GM19099 (cell line): Measurements from ENCODE around the gene LIFR.

Source experiments
- POLR2A ChIP-seq: IDR thresholded peaks from 3 replicates; pipeline ENCODE4 v1.6.1; 2011; ENCODE audit warnings: low read depth; ENCODE audit not compliant: insufficient read length; ENCODE audit errors: extremely low read depth

Gene LIFR

DNA sequence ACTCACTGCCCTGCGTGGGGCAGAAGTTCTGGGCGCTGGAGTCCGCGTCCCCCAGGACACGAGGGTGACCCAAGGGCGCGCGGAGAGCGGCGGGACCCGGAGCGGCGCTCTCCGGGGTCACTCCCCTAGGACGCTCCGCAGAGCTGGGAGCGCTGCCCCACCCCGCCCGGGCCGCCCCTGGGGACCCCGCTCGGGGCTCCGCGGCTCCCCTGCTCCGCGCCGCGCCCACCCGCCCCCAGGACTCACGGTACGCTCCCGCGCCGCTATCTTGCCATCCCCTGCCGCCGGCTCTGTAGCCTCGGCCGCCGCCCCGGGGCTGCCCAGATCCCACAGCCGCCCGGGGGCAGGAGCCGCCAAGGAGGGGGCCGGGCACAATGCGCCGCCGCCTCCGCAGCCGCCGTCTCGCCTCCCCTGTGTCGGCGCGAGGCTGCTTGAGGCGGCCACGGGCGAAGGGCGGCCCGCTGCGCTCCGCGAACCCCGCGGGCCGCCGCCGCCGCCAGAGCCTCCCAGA, 303 bp downstream of the LIFR start:
- no peak for TF ChIP-seq POLR2A

DNA sequence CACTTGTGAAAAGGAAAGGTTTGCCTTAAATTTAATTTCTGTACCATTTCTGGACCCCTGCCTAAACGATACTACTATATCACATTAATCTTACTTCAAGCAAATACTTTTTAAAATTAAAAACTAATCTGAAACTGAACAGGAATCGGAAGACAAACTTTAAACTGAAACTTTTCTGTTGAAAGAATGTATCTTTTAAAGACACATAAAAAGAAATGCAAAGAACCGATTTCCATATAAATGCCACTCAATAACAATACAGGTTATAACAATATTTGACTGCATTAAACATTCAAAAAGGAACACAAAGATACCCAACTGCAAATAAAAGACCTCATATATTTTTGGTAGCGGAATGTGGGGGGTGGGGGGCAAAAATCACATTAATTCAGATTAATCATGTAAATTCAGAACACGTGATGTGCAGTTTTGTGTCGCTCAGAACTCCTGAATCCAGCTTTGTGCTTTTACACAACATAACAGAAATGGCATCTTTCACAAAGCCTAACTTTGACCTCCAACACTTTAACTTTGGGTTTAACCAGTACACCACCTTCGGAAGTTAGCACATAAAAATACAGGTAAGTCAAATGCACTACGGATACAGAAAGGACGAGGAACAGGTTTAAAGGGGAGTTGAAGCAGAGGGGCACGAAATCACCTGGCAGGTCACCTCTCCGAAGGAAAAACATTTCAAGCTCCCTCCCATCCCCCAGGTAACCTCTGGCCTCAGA, 925 bp downstream of the LIFR start:
- TF ChIP-seq POLR2A: no peak

DNA sequence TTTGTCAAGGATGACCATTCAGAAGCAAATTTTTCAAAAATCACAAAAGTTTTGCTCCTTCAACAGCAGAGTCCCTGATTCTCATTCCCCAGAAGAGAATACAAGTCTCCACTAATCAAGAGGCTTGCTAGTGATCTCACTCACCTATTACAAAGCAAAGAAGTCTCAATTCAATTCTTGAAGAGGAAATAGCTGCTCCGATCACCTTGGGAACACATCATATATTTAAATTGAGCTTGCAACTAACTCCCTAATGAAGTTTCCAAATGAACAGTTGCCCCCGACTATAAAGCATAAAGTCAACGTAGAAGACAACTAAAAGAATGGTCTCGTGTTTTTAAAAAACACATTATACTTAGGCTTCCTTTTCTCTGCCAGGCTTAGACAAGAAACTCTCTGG, 1.6 kb downstream of the LIFR start:
- no peak for TF ChIP-seq POLR2A

DNA sequence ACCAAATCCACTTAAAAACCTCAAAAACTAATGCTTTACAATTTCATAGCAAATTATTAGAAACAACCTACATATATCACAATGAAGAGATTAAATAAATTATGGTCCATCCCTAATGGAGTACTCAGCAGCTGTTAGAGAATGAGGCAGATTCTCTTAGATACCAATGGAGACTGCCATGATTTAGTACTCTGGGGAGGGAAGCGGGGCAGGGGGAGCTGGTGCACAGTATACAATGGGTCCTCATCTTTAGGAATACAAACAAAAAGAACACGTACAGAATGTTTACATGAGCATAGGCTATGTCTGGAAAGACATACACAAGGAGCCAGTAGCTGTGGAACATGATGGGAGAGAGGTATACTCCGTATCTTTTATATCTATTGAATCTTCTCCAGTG, 2.0 kb downstream of the LIFR start:
- no peak for TF ChIP-seq POLR2A

DNA sequence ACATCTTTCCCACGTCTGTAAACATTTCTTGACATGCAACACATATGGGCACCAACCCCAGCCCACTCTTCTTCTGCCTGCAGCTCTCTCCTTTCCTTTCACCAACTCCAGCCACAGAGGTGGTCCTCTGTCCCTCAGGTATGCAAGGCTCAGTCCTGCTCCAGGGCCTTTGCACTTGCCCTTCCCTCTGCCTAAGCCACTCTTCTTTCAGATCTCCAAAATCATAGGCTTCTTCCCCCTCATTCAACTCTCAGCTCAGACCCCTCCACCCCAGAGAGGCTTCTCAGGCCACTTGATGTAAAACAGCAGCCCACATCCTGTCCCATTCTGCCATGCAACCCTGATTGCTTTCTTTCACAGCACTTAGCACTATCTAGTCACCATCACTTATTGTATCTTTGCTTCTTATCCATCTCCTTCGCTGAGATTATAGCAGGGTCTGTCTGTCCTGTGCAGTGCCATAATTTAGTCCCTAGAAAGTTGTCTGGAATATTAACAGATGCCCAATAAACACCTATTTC, 3.4 kb downstream of the LIFR start:
- TF ChIP-seq POLR2A: no peak

DNA sequence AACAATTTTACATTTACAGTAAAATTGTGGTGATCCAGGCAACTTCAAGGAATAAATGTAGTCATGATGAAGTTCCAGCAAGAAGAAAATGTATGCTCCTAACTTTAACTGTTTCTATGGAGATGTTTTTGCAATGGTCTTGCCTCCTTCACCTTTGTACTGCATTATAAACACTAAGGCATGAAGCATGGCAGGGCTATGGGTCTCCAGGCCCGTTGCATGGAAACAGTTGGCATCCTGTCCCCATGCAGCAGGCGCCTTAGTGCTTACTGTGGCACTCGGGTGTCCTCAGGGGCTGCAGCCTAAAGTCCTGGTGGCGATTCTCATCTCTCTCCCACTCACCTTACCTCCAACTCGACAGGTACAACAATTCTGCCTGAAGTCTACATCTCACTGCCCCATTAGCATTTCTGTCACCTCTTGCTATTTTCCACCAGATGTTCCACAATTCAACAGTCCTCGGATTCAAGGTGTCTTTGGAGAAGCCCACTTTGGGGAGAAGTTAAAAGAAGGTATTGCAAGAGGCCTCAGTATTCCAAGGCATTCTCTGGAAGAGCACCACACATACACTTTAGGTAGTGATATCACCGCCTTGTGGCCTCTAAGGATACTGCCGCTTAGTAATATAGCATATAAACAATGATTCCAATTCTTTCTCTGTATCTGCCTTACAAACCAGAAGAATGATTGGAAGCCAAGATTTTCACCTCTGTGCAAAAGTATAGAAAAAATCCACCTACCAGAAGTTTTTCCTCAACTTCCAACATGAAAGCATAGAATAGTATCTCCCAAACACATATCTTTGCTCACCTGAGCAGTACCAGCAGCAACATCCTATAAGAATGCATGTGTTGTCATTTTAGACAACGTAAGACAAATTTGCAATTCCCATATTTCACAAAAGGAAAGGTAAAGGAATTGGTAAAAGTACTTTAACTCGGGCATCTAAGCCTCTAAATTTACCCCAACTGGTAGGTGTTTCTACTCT, 5.1 kb downstream of the LIFR start:
- no peak for TF ChIP-seq POLR2A

DNA sequence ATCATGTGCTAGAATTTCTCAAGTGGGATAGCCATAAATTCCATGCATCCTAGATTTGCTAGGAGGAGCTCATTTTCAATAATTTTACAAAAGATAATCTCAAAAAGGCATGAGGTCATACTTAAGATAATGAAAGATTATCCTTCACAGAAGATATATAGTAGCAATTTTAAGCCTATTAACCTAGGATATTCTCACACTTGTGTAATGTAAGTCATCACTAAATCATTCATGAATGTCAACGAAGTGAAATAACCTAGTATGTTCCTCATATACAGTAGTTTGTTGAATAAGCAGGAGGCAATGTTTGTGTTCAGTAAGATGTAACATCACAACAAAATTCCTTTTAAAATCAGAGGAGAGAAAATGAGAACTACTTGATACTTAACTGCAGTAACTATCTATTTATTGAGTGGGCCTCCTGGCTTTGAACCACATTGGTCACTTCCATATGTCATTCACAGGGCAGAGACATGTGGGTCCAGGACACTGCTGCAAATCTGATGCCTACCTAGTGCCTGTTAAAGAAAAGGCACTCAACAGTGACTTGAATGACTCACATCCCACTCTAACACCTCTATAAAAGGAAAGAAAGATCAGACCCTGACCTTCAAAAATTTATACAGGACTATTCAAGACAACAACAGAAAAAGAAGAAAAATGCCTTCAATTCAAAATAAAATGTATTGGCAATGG, 8.2 kb downstream of the LIFR start:
- no peak for TF ChIP-seq POLR2A

DNA sequence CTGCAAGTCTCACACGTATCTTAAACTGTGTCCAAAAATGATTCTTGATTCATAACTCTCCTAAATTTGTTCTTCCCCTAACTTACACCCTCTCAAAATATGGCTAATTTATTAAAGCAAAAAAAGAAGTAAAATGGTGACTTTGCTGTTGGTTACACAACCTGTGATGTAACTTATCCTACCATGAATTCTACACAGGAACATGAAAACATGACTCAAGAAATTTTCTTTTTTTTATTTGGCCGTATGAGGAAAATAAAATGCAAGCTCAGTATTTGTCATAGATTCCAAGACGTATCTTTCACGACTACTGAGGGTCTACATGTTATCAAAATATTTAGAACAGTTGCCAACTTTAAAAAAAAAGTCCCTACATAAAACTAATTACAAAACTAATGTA, 9.2 kb downstream of the LIFR start:
- no peak for TF ChIP-seq POLR2A

DNA sequence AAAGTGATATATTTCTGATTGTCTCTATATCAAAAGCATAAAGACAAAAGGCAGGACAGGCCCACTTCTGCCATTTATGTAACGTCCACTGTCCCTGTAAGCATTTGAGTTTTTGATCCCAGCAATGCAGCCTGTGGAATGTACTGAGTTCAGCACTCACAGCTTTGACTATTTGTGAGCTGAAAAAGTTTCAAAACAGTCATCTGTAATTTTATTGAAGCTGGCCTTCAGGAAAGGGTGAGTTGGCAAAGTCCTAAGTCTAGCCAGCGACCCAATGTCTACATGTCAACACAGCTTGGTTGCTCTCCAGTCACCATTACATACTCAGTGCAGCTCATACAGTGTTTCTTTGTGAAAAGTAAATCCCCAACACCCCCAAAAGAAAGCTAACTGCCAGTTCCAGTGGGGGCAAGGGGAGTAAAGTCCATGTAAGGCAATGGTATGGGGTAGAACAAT, 9.7 kb downstream of the LIFR start:
- no peak for TF ChIP-seq POLR2A

DNA sequence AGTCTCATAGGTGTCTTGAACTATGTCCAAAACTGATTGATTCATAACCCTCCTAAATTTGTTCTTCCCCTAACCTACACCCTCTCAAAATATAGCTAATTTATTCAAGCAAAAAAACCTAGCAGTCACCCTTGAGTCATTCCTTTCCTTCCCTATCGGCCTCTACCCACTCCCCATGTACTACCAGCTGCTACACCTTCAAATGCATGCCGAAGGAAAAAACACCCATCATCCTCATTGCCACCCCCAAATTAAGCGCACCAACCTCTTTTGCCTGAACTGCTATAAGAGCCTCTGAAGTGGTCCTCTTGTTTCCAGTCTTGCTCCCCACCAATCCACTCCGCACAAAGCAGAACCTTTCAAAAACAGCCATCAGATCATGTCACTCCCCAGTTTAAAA, 12.6 kb downstream of the LIFR start:
- TF ChIP-seq POLR2A: no peak

DNA sequence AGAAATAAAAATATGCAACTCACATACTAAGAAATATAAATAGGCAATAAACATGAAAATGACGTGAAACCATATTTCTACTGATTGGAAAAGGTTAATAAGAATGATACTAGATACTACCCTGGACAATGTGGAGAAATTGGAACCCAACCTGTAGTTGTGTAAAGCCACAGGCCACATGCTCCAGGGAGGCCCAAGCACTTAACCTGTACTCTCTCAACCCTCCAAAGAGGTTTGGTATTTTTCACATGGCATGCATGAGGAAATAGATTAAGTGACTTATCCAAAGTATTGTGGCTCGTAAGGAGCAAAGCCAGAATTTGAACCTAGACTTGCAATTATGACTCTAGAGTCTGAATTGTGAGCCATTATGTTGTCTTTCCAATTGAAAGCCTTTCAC, 13.4 kb downstream of the LIFR start:
- TF ChIP-seq POLR2A: no peak

DNA sequence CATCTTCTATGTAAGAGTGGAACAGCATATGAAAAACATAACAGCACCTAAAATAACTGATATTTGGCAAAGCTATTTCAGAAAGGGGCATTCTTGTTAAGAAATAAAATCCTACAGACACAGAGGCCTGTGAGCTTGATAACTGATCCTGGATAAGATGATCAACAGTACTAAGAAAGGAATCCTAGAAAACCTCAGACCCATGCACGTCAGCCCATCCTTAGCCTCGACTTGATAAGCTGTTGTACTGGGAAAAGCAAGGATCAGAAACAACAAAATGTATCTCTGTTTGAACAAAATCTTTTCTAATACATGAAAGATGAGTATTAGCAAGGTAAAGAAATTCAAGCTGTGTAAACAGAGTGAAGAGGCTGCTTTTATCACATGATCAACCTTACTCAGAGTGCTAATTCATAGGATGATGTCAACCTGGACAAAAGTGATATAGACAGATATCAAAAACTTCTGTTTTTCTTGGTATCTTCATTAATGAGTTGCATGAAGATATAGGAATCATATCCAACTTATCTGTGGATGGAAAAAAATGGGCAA, 15.2 kb downstream of the LIFR start:
- TF ChIP-seq POLR2A: no peak

DNA sequence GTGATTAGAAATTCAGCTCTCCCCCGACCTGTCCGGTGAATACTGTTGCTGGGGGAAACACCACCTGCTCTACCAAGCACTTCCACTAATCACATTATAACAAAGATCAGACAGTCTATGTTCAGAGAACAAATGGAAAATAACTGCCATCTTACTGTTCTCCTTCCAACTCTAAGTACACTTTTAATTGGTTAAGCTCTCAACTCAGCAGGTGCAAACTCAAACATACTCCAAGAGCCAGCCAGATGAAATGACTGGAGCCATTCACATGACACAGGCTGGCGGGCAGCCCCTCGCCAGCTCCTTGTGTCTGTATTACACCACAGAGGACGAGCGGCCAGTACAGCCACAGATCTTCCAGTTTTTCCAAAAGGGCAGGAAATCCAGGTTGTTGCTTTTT, 16.1 kb downstream of the LIFR start:
- no peak for TF ChIP-seq POLR2A

DNA sequence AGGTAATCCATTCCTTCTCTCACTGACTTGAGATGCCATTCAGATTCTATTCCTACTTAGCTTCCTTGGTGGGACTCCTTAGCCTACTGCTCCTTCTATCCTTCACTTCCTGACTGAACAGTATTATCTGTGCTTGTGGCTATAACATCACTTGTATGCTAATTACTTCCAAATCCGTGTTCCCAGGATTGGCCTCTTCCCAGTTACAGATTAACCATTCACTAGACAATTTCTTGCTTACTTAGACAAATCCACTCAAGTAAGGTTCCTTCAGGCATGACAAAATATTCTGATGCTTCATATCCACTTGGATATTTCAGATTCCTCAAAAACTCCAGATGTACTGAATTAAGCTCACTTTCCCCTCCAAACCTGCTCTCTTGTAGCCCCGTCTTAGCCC, 18.3 kb downstream of the LIFR start:
- TF ChIP-seq POLR2A: no peak

DNA sequence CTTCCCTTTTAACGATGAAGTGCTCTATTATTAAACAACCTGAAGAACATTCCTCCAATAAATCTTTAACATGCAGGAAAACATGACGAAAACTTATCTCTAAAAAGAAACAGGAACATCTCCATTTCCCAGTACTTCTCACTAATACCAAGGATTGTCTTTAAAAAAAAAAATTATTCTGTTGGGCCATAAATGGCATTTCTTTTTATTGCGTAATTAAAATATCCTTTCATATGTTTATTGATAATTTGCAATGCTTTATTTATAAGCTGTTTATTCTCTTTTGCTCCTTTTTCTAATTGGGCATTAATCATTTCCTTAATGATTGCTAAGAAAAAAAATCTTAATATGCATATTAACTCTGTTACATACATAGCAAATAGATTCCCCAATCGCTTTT, 18.9 kb downstream of the LIFR start:
- TF ChIP-seq POLR2A: no peak
